HG02571 (cell line): Measurements from ENCODE around the gene IL2RA.

Experiments
- ATAC-seq: cut with Tn5 transposase; IDR thresholded peaks from one replicate; pipeline ENCODE4 v1.9.1; 2021; ENCODE audit warnings: mild to moderate bottlenecking, moderate library complexity; ENCODE audit not compliant: unreplicated experiment

The IL2RA gene

GRCh38 chr10:6061056-6061455 is 1.1 kb downstream of the IL2RA start:
- no peak for ATAC-seq

GRCh38 chr10:6059506-6059905 is 2.7 kb downstream of the IL2RA start:
- no peak for ATAC-seq

- no peak for ATAC-seq
Observed at GRCh38 chr10:6058682-6059475, 3.3 kb downstream of the IL2RA start.

GRCh38 chr10:6056411-6057135 is 5.6 kb downstream of the IL2RA start:
- no peak for ATAC-seq

- no peak for ATAC-seq
Observed at GRCh38 chr10:6055929-6056328, 6.2 kb downstream of the IL2RA start.

GRCh38 chr10:6054884-6055283 is 7.3 kb downstream of the IL2RA start:
- ATAC-seq, result no peak

- ATAC-seq, result no peak
Observed at GRCh38 chr10:6053816-6054631, 8.1 kb downstream of the IL2RA start.

- no peak for ATAC-seq
Observed at GRCh38 chr10:6053303-6053702, 8.9 kb downstream of the IL2RA start.

- peak; percentile 26 for ATAC-seq
Observed at GRCh38 chr10:6052247-6053221, 9.6 kb downstream of the IL2RA start.

GRCh38 chr10:6050801-6051445 is 11.2 kb downstream of the IL2RA start:
- peak; percentile 73 for ATAC-seq

GRCh38 chr10:6049031-6049400 is 13.2 kb downstream of the IL2RA start:
- ATAC-seq, result no peak

- no peak for ATAC-seq
Observed at GRCh38 chr10:6048281-6049030, 13.7 kb downstream of the IL2RA start.

GRCh38 chr10:6047847-6048246 is 14.3 kb downstream of the IL2RA start:
- no peak for ATAC-seq

- no peak for ATAC-seq
Observed at GRCh38 chr10:6046773-6047611, 15.2 kb downstream of the IL2RA start.

- ATAC-seq, result no peak
Observed at GRCh38 chr10:6045878-6046772, 16.0 kb downstream of the IL2RA start.

- ATAC-seq, result no peak
Observed at GRCh38 chr10:6045314-6045848, 16.8 kb downstream of the IL2RA start.

GRCh38 chr10:6044751-6045313 is 17.3 kb downstream of the IL2RA start:
- ATAC-seq, result no peak
